Tibial nerve (tissue), 4 donors: ENCODE measurements around the gene CREB3L1. TPM values are rescaled to one million over a fixed set of nuclear protein-coding genes. Genes with fewer than 3 reads are reported as not detected.

Source experiments
- DNase-seq, 2 donors: peaks; one replicate each; pipeline ENCODE4 v3.0.0-alpha.2; 2019; ENCODE audit warnings: low spot score in 2 of 2
- H3K27ac ChIP-seq, 4 donors: fragments of 200-600 bp; sonication (generic) in 3 of 4; one replicate each; pipeline ENCODE4 v1.5.1; 2017 to 2019; ENCODE audit warnings: mild to moderate bottlenecking in 1 of 4
- H3K27me3 ChIP-seq, 2 donors: fragments of 200-600 bp; sonication (generic) in 1 of 2; one replicate each; pipeline versions ENCODE4 v1.5.1 to v1.6.0; 2017 to 2019
- H3K36me3 ChIP-seq, 3 donors: fragments of 200-600 bp; sonication (generic); one replicate each; pipeline ENCODE4 v1.5.1; 2018 to 2019
- H3K4me1 ChIP-seq, 4 donors: fragments of 200-600 bp; sonication (generic) in 3 of 4; one replicate each; pipeline ENCODE4 v1.5.1; 2017 to 2019
- H3K4me3 ChIP-seq, 4 donors: fragments of 200-600 bp; sonication (generic) in 3 of 4; one replicate each; pipeline ENCODE4 v1.5.1; 2017 to 2019; ENCODE audit warnings: mild to moderate bottlenecking in 1 of 4, moderate library complexity in 1 of 4
- H3K9me3 ChIP-seq, 4 donors: fragments of 200-600 bp; sonication (generic) in 3 of 4; one replicate each; pipeline ENCODE4 v1.5.1; 2017 to 2019
- EP300 ChIP-seq, 2 donors: sonication (generic); formaldehyde crosslinking; IDR thresholded peaks; one replicate each; pipeline ENCODE4 v1.6.1; 2017; ENCODE audit warnings: antibody characterized with exemption in 2 of 2, mild to moderate bottlenecking in 1 of 2
- POLR2A ChIP-seq, 2 donors: fragments of 450-650 bp; IDR thresholded peaks; one replicate each; pipeline ENCODE4 v1.6.1; 2017; ENCODE audit warnings: antibody characterized with exemption in 2 of 2, mild to moderate bottlenecking in 2 of 2, moderate library complexity in 2 of 2
- WGBS, 2 donors: methylation state at CpG; one replicate each; pipeline ENCODE4 v1.1.5; 2018; 5-methylcytosine and 5-hydroxymethylcytosine counted together
- total RNA-seq, 4 donors: library from RNA; depleted of rRNA; stranded (reverse); fragments of >200 nt; gene quantifications; one replicate each; pipeline ENCODE4 v1.1.0, GENCODE V29; 2016
- TF ChIP-seq, protein P1 (sequence below), 5 experiments: fragments of 200-600 bp in 3 of 5; fragments of 450-650 bp in 2 of 5; sonication (generic) in 3 of 5; IDR thresholded peaks; one replicate each; pipeline ENCODE4 v1.5.1; 2016 to 2019; ENCODE audit warnings: antibody characterized with exemption in 5 of 5, mild to moderate bottlenecking in 3 of 5, moderate library complexity in 2 of 5

Gene CREB3L1
- total RNA-seq, 4 donors from 2014 or later: 2.0 to 6.9 (median 3.4) TPM

DNA sequence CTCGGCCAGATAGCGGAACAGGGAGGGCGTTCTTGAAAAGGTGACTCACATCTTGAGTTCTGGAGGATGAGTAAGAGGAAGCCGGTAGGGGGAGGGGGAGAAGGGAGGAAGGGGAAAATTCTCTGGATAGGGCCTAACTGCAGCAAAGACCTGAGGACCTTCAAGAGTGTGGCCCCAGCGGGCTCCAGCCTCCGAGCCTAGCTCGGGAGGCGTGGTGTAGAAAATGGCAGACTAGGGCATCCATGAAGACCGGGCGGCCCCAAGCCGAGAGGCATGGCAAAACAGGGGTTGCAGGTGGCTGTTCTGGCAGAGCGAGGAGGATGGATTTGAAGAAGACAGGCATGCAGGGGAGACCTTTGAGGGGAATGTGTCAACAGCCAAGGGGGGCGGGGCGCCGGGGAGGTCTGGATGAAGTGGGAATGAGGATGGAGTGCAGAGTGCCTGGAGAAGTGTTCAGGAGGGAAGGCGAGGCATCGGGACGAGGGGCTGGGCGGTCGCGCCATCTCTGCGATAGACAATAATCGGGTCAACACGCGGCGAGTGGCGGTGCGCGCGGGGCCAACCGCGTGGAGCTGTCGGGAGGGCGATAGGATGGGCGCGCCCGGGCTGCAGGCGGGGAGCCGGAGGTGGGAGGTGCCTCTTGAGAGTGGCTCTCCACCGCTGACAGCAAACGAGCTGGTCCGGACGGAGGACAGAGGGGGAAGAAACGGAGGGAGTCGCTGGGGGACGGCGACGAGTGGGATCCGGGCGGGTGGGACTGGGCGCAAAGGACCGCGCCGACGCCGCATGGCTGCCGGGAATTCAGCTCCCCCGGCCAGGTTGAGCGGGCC lies 40.0 kb upstream of the CREB3L1 start:
- Histone ChIP-seq H3K27ac (peak overlapping the region in 3 of 4 donors; percentile 25 to 81 (median 71)), H3K4me3 (peak overlapping the region; percentile 28 to 57 (median 30)), H3K9me3 (peaks cover 0 to 9% (median 0%) of the 10 kb centered on the region in 4 donors), H3K36me3 (no peaks in the 10 kb centered on the region), H3K27me3 (peaks cover 0 to 28% of the 10 kb centered on the region in 2 donors), H3K4me1 (peaks cover 0 to 32% (median 20%) of the 10 kb centered on the region in 4 donors)
- DNase-seq: peak; percentile 19 to 43
- 8 to 16% methylated on average over 39 to 59 of the region's 59 CpGs for WGBS, 2 donors
- TF ChIP-seq POLR2A (IDR thresholded peaks at IDR 0.05) (no peak), EP300 (IDR thresholded peaks at IDR 0.05) (no peak)
- TF ChIP-seq, protein P1, sequence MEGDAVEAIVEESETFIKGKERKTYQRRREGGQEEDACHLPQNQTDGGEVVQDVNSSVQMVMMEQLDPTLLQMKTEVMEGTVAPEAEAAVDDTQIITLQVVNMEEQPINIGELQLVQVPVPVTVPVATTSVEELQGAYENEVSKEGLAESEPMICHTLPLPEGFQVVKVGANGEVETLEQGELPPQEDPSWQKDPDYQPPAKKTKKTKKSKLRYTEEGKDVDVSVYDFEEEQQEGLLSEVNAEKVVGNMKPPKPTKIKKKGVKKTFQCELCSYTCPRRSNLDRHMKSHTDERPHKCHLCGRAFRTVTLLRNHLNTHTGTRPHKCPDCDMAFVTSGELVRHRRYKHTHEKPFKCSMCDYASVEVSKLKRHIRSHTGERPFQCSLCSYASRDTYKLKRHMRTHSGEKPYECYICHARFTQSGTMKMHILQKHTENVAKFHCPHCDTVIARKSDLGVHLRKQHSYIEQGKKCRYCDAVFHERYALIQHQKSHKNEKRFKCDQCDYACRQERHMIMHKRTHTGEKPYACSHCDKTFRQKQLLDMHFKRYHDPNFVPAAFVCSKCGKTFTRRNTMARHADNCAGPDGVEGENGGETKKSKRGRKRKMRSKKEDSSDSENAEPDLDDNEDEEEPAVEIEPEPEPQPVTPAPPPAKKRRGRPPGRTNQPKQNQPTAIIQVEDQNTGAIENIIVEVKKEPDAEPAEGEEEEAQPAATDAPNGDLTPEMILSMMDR (IDR thresholded peaks at IDR 0.05): no peak

DNA sequence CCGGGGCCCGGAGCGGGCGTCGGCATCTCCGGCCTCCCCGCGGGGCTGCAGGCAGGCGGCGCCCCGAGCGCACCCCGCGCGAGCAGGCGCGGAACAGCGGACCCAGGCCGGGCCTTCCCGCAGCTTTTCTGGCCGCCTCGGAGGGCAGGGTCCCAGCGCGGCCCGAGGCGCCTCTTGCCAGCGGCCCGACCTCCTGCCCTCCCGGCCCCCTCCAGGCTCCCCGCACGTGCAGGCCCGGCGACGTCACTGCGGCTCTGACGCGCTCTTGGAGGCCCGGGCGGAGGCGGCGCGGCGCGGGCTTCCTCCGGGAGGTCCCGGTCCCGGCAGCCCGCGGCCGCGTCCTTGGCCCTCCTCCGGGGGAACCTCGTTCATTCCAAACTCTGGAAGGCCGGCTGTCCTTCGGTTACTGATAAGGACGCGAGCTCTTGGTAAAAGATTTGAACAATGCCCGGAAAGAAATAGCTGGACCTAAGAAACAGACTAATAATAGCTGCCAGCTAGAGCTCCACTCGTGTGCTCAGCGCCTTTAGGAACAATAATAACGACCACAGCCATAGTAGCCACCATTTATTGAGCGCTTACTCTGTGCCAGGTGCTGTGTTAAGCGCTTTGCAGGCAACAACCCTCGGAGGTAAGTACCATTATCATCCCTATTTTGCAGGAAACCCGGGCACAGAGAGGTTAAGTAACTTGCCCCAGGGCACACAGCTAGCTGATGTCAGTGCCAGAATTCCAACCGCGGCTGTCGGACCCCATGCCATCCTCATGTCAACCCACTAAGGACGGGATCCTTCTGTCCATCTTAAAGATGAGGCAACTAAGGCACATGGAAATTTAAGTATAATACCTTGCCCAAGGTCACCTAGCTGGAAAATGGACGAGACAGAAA lies 39.1 kb upstream of the CREB3L1 start:
- Histone ChIP-seq H3K27ac (peak overlapping the region in 3 of 4 donors; percentile 25 to 81 (median 71)), H3K4me3 (peak overlapping the region; percentile 28 to 57 (median 30)), H3K4me1 (peaks cover 0 to 39% (median 24%) of the 10 kb centered on the region in 4 donors), H3K27me3 (peaks cover 0 to 28% of the 10 kb centered on the region in 2 donors), H3K9me3 (peaks cover 0 to 7% (median 0%) of the 10 kb centered on the region in 4 donors), H3K36me3 (no peaks in the 10 kb centered on the region)
- WGBS, 2 donors: 2% methylated on average over 12 to 30 of the region's 70 CpGs
- DNase-seq: peak; percentile 22 to 32
- TF ChIP-seq, protein P1 (IDR thresholded peaks at IDR 0.05): peak in 2 of 5 experiments; percentile 15 to 29
- TF ChIP-seq EP300 (IDR thresholded peaks at IDR 0.05): no peak
- peak; percentile 22 to 24 for TF ChIP-seq POLR2A (IDR thresholded peaks at IDR 0.05)

DNA sequence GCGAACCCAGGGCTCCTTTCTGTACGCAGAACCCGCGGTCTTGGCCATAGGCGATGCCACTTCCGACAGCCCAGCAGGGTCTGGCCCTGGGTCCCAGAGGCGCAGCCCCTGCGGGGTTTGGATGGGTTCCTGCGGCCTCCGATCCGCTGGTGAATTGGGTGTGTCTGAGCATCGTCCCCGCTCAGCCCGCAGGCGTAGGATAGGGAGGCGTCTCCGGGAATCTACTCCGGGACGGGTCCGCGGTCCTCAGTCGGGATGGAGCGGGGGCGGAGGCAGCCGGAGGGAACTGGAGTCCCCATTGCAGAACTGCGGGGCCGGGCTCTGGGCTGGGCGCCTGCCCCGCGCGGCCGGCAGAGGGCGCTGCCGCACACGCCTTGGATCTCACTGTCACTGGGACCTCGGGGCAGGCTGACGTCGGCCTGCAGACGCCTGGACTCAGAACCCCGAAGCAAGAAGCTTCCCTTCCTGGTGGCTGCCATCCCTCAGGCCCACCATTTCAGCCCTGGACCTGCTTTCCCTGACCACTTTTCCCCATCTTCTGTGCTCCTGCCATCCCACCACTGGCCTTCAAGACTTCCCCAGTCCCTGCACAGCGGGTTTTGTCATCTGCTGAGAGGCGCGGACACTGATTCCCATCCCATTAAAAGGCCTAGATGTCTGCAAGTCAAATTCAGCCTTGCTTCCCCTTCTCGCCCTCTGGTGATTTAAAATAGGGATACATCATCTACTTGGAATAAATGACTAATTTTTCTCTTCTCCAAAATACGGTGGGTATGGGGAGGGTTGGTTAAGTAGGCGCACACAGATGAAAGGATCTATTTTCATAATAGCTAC lies 38.3 kb upstream of the CREB3L1 start:
- peaks cover 0 to 47% (median 26%) of the 10 kb centered on the region in 4 donors for H3K4me1 ChIP-seq

DNA sequence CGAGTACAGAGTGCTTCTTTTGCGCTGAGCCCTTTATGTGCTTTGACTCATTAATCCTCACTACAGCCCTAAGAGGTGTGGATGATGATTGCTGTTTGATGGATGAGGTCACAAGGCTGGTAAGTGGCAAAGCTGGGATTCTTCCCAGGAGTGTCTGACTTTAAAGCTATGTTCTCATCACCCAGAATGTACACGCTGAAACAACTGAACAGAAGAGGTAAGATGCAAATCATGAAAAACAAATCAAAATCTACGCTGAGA lies 37.7 kb upstream of the CREB3L1 start:
- peaks cover 0 to 48% (median 26%) of the 10 kb centered on the region in 4 donors for H3K4me1 ChIP-seq
- 66% methylated on average over 4 of the region's 4 CpGs for WGBS, 2 donors

More for the DNA sequence above, 38.3 kb upstream of the CREB3L1 start:
- peaks cover 0 to 28% of the 10 kb centered on the region in 2 donors for H3K27me3 ChIP-seq
- H3K9me3 ChIP-seq: peaks cover 0 to 6% (median 0%) of the 10 kb centered on the region in 4 donors
- peak; percentile 73 to 77 for DNase-seq
- WGBS, 2 donors: 11 to 23% methylated on average over 22 to 46 of the region's 46 CpGs
- no peaks in the 10 kb centered on the region for H3K36me3 ChIP-seq
- H3K27ac ChIP-seq: peak overlapping the region in 1 of 4 donors; percentile 81
- TF ChIP-seq EP300 (IDR thresholded peaks at IDR 0.05) (no peak), POLR2A (IDR thresholded peaks at IDR 0.05) (no peak)
- TF ChIP-seq, protein P1 (IDR thresholded peaks at IDR 0.05): peak; percentile 97 to 99 (median 98)
- peak overlapping the region; percentile 27 to 57 (median 30) for H3K4me3 ChIP-seq

More for the DNA sequence above, 37.7 kb upstream of the CREB3L1 start:
- no peaks in the 10 kb centered on the region for H3K36me3 ChIP-seq
- DNase-seq: no peak
- H3K4me3 ChIP-seq: no peak overlapping the region
- no peak for TF ChIP-seq EP300 (IDR thresholded peaks at IDR 0.05)
- TF ChIP-seq, protein P1 (IDR thresholded peaks at IDR 0.05): no peak
- TF ChIP-seq POLR2A (IDR thresholded peaks at IDR 0.05): no peak
- peaks cover 0 to 6% (median 0%) of the 10 kb centered on the region in 4 donors for H3K9me3 ChIP-seq
- no peak overlapping the region for H3K27ac ChIP-seq
- H3K27me3 ChIP-seq: peaks cover 0 to 28% of the 10 kb centered on the region in 2 donors
